GM18498 (cell line): ENCODE results near the gene DLGAP3.

Experiments
- ATAC-seq: cut with Tn5 transposase; IDR thresholded peaks from one replicate; pipeline ENCODE4 v1.9.1; 2021; ENCODE audit warnings: mild to moderate bottlenecking, moderate library complexity; ENCODE audit not compliant: unreplicated experiment

DLGAP3 gene

DNA sequence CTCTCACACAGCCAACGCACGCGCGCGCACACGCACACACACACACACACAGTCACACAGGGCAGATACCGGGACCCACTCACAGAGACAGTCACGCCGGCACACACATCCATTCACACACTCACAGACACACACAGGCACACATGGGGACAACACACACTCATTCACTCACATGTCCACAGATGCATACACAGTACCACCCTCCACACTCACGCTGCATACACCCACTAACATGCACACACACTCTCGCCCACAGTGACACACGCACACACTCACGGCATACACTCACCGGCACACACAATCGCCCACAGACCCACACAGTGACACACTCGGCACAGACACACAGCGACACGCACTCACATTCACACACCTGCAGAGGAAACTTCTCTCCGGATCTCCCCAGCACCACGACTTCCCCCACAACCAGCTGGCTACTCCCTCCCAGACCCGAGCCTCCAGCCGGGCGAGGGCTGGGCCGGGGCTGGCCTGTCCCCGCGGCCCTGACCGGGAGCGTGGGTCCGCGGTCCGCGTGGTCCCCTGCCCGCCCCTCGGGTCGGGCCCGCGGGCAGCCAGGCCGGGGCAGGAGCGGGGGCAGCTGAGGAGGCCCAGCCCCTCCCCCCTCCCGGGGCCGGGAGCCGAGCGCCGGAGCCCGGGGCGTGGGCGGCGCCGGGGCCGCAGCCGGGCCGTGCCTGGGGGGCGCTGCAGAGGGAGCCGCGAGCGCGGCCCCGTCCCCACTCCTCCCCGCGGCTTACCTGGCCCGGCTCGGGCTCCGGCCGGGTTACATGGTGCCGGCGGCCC, 552 bp downstream of the DLGAP3 start:
- no peak for ATAC-seq

DNA sequence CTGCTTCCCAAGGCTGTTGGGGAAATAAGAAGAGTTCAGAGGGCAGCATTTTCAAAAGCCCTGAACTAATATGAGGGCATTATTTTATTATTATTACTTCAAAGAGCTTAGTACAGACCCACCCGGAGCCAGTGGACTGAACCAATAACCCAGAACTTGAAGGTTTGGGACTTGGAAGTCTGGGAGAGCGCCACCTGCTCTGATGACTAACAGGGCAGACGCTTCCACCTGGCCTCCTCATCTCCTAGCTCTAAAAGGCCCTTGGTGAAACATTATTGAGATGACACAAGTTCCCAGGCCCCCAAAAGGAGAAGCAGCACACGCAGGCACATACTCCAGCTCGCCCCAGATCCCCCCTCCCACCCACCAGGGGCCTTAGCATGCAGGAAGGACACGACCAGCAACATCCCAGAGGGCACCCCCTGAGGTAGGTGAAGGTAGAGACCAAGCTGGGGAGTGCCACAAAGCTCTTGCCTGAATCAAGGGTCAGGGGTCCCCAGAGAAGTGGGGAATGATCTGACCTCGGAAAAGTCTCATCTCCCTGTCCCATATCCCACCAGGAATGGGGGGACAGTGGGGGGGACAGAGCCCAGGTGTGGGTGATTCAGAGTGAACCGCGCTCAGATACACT, 1.3 kb downstream of the DLGAP3 start:
- no peak for ATAC-seq

DNA sequence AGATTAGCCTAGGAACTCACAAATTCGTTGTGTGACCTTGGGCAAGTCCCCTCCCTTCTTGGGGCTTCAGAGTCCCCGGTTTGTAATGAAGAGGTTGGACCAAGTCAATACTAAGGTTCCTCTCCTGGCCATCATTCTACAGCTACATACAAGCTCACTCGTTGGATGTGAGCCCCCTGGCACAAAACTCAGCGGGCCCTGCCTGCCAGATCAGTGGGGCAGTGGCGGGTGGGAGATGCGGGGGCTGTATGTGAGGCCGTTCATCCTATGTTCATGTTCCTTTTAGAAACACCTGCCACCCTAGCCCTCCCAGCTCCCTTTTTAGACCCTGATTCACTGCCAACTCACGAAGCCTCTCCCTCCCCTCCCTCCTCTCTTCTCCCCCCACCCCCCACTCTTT, 2.1 kb downstream of the DLGAP3 start:
- no peak for ATAC-seq

DNA sequence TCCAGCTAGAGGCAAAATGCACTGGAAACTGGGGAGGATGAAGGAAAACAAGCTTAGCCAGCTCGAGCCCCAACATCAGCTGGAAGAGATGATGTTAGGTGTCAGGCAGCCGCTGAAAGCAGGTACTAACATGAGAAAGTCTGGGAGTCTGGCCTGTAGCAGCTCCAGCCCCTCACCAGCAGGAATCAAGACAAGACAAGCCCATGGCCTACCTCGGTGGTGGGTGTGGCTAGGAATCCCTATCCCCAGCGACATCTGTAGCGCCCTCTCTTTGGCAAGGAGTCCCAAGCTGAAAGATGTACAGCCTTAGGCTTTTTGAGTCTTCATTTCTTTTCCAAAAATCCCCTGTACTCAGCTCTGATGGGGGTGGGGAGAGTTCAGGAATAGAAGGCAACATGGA, 2.6 kb downstream of the DLGAP3 start:
- no peak for ATAC-seq

DNA sequence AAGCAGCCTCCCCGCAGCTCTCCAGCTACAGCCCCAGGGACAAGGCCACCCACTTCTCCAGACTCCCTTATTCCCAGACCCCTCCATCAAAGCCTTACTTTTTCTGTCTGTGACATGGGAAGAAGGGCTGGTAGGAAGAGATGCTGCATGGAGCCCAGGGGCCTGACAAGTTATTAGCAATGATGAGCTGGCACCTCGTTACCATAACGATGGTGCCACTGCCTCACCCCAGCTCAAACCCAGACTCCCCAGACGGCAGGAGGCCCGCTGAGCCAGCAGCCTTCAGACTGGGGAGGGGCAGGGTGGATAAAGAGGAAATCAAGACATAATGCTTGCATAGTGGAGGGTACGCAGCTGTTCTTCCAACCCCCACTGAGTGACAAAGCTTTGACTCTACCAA, 3.3 kb downstream of the DLGAP3 start:
- no peak for ATAC-seq

DNA sequence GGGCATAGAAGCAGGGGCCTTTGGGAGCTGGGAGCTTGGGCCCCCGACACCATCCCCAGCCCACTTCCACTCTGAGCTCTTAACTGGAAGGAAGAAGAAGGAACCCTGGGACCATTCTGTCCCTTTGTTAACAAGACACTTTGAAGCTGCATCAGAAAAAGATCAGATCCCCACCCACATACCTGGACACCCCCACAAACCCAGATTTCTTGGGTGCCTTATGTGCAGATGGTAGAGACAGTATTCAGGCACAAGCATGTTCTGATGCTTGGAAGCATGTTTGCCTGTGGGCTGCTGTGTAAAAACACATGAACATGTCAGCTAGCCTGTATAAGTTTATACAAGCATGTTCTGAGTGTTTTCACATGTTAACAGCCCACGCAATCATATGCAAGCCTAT, 3.7 kb downstream of the DLGAP3 start:
- ATAC-seq = no peak

DNA sequence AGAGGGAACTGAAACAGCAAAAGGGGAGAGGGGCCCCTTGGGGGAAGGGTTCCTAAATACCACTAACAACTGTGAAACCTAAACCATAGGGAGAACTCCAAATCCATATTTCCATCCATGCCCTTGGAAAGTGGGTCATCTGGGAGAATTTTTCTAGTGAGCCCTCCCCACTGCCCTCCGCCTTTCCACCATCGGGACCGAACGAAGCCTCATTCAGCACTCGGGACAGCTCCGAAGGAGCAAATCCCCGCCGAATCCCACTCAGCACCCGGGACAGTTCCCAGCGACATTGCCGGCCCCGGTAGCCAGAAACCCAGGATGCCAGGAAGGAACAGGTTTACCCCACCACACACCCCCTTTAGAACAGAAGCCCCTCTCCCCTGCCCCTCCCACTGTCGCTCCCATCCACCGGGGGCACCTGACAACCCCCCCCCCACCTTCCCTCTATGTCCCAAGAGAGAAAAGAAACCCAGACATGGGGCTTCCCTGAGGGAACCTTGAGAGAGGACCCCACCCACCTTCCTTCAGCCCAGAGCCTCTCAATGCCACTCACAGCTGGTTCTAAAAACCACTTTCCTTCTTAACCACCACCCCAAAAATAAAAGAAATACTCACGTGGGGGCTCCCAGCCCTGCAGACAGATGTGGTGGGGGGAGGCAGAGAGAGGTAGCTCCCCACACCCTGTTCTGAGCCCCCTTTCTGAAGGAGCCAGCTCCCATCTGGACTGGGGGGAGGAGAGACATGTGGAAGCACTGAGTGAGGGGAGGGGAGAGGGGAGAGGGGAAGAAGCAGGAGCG, 4.5 kb downstream of the DLGAP3 start:
- ATAC-seq = no peak

DNA sequence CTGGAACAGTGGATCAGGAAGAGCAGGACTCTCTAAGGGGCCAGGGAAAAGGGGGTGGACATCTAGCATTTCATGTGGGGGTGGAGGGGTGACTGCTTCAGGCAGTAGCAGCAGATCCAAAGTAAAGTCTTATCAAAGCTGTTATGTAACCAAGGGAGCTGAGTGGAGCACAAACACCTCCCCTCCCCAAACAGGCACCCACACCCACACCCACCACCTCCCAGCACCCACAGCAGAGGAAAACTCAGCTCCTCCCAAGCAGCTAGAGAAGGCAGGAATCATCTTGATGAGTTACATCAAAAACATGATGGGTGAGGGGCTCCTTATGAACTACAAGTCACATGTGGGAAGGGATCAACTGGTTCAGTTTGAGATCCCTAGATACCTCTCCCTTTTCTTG, 6.0 kb downstream of the DLGAP3 start:
- ATAC-seq = no peak

DNA sequence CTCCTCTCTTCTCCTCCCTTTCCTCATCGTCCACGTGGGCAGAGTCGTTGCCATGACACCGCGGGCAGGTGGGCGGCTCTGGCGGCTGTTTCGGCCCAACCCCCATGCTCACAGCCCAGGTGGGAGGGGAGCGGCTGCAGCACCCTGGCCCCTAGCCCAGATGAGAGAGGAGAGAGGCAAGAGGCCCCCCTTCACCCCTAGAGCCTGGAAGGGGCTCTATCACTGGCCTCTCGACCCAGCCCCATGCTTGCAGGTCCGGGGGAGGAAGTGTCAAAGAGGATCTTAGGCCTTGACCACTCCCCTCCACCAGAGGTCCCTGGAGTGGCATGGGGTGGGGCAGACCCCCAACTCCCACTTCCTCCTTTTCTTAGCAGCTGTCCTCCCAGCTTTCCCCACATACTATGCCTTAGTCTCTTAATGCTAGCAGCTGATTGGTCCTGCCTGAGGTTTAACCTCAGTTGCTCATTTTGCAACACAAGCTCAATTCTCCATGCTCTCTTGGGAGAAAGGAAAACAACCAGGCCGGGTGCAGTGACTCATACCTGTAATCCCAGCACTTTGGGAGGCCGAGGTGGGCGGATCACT, 10.4 kb downstream of the DLGAP3 start:
- ATAC-seq = no peak

DNA sequence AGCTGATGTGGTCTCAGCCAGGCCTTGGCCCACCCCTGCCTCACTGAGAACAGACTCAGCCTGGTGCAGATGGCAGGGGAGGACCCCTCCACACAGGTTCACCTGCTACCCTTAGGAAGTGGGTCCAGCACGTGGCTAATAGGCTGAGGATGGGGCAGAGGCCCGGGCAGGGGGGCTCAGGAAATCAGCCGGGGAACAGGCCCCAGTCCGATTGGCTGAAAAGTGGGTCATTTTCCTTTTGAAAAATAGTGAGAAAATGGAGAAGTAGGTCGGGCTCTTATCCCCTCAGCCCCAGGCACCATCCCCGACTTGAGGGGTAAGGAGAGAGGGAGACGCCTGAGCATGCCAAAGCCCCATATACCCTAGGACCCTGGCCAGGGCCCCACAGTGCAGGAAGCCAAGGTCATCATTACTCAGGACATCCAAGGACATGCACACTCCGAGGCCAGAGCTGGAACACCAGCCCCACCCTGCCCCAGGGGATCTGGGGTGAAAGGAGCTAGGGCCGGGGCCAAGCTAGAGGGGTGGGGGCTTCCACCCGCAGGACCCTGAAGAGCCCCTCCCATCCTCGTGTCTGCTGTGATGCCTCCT, 11.0 kb downstream of the DLGAP3 start:
- no peak for ATAC-seq

DNA sequence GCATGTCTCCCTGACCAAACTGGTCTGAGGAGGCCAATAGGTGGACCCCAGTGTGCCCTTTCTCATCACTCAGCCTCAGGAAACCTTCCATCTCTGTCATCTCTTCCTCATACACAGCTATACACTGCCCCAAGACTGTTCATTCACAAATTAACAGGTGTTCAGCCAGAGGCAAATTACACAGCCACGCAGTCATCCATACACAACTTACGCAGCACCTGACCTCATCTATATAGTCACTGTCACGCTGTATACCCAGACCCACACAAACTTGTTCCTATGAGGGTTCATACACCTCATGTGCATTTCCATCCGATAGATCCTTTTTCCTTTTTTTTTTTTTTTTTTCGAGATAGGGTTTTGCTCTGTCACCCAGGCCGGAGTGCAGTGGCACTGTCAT, 12.4 kb downstream of the DLGAP3 start:
- ATAC-seq = no peak

DNA sequence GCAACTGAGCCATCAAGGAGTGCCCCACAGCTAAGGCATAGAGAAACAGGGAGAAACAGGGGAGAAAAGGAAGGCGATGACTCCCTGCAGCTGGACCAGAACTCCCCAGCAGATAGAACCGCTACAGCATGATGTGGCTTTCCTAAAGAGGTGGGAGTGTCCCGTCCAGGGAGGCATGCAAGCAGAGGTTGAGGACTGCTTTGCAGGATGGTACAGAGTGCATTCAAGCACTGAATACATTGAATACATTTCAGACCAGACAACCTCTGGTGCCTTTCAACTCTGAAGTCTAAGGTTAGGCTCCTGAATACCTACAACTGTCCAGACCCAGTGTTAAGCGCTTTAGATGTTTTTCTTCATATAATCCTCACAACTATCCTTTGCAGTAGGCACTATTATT, 13.3 kb downstream of the DLGAP3 start:
- no peak for ATAC-seq

DNA sequence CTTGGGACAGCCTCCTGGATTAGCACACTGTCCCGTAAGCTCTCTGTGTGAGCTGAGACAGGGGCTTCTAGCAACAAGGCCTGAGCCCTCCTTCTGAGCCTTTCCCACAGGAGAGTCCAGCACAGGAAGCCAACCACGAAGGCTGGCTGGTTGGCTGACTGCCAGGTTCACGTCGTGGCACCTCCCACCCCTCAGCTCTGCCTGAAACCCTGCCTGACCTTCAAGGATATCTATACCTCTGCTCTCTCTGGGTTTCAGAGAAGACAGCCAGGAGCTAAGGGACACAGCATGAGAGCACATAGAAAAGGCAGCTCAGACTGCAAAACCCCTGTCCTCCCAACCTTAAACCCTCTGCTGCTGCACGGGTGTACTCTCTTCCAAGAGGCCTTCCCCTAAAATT, 13.9 kb downstream of the DLGAP3 start:
- ATAC-seq = no peak

DNA sequence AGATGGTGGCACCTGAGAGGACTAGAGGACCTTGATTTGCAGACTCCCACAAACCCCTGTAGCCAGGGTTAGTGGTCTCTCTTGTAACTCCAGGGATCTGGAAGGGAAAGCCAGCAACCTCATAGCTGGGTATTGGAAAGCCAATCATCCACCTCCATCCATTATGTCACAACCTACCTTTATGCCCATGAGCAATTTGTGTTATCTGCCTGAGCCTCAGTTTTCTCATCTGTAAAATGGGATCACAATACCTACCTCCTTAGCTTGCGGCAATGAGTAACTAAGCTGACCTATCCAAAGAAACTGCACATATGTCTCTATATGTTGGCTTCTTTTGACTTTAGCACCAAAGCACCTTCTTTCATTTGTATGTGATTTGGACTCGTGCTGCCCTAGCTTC, 14.5 kb downstream of the DLGAP3 start:
- ATAC-seq = no peak

DNA sequence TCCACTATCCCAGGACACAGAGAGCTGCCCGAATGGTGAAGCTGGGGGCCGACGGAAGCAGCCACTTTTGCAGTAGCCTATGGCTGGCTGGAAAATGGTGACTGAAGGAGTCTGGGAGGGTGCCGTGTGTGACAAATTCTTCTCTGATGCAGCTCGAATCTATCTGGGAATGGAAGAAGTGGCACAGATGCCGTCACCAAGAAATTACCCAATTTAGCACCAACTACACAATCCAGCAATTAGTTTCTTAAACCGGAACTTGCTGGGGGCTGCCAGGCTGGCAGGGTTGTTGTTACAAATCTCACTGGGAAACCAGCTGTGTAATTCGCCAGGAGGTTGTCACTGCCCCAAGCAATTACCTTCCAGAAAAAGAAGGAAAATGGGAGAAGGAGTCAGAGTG, 18.0 kb downstream of the DLGAP3 start:
- ATAC-seq = no peak

DNA sequence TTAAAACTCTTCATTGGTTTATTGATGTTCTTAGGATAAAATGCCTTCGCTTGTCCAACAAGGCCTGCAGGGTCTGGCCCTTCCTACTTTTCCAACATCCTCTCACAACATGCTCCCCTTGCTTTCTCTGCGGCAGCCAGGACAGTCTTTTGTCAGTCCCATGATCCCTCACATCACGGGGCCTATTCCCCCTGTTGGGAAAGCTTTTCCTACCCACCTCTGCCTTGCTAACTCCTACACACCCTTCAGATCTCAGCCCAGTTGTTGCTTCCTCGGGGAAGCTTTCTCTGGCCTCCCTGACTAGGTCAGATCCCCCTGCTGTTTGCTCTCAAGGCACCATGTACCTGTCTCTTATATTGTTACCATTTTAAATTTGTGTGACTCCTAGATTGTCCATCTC, 19.0 kb downstream of the DLGAP3 start:
- ATAC-seq = no peak

DNA sequence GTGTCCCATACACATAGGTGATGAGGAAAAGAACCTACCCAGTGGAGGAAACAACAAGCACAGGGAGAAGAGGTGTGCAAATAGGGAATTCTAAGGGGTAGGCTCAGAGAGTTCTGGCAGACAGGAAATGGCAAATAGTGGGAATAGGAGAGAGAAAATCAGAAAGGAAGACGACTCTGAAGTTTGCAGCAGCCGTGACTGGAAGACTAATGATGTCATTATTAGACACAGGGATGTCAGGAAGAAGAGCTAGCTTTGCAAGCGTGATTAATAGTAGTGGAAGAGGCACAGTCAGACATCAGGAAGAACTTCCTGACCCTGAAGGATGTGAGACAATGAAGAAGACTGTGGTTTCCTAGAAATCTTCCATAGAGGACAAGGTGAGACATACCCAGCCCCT, 21.1 kb downstream of the DLGAP3 start:
- no peak for ATAC-seq

DNA sequence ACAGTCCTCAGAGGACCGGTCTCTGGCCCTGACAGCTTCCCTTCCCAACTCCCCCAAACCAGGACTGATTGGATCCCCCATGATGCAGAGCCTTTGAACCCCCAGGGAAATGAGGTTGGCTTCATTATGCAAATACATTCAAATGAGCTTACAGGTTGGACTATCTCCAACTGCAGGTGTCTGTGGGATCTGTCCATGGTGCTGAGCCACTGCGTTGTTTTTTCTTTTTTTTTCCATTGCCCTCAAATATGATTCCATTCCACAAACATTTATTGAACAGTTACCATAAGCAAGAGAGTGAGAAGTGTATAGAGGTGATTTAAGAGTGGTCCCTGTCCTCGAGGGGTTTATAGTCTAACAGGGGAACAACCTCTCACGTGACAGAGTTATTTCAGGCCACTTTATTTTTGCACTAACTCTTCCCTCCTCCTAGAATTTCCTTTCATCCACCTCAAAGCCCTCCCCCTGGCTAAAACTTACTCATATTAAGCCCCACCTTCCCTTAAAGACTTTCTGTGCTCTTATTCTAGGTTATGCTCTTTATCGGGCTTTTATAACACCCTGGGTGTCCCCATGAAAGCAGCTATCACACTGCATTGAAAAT, 21.9 kb downstream of the DLGAP3 start:
- ATAC-seq = no peak

DNA sequence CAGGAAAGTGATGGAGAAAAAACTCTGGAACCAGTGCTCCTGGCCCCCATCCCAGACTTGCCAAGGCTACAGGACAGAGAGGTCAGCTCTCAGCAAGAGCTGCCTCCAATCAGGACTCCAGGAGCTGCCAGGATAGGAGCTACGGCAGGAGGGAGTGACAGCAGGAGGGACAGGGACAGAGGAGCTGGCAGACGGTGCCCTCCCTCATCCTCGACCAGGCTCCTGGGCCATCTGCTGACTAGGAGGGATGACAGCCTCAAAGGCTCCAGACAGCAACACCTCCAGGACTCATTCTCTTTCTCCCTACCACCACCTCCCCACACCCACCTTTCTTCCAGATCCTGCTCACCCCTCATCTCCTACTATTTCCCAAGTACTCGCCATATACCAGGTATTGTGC, 22.7 kb downstream of the DLGAP3 start:
- ATAC-seq = no peak

DNA sequence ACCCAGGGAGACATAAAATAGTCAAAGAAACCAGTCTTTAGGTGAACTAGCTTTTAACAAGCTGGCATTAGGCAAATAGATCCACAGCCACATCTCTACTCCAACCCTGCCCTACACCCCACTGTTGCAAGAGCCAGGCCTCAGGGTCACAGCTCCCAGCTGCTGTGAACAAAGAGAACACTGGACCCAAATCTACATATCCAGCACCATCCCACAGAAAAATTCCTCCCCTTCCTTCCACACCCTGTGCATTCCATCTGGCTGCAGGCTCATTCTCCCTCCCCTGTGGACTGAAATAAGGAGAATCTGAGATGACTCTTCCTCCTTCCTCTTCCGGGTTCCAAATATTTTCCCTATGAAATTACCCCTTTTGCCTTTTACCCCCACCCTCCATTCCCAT, 23.2 kb downstream of the DLGAP3 start:
- ATAC-seq = no peak

DNA sequence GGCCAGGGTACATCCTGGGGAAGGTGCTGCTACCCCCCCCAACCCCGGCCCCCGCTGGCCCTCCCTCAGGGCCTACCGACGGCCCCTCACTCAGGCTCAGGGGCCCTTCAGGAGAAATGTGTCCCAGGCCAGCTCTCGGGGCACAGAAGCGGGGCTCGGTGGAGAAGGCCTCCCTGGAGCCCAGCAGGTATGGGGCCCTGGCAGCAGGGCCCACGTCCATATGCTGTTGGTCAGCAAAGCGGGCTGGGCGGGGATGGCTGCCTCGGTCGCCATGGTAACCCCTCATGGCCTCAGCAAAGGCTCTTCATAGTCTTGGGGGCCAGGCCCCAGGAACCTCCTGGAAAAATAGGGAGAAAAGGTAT, 24.4 kb downstream of the DLGAP3 start:
- no peak for ATAC-seq
